COLO668 (cell line): ENCODE measurements around the gene PCCA.
A peak's percentile ranks its signal among the peaks of the same experiment; 100 is the strongest.
"Not testable (repeated sequence)": the region's sequence is repeated elsewhere in the genome, so short reads cannot be mapped to it uniquely, and the experiment has no call there.

ENCODE experiments used
- DNase-seq: peaks from one replicate; lab custom pipeline; 2025; ENCODE audit not compliant: unreplicated experiment; lab: John Stamatoyannopoulos, UW

The PCCA gene

DNA sequence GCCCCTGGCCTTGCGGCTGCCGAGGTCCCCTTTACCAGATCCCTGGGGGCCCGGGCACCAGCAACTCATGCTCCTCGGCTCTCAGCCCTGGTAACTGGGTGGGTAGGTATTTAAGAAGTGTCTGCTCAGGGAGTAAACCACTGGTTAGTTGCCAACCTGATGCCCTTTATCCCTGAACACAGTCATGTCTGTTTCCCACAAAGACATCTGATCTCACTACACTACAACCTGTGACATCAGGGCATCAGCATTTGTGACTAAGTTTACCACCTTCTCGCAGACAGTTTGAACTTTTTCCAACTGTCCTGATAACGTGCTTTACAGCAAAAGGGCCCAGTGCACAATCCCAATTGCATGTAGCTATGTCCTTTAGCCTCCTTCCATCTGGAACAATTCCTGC, 477.6 kb downstream of the PCCA start:
- DNase-seq, result no peak

DNA sequence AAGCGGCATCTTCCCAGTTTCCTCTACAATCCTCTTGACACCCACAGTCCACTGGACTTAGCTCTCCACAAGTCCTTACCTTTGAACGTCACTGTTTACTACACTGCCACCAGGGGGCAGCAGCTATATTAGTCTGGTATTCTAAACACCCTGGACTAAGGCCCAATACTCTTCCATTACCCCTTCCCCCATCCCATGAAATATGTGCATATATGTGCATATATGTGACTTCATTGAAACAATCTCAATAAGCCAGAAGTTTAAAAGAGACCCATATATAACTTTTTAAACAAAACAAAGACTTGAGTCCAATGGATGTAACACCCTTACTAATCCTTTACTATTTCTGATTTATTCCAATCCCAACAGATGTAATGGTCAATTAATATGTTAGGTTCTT, 484.2 kb downstream of the PCCA start:
- DNase-seq, result peak; percentile 91

DNA sequence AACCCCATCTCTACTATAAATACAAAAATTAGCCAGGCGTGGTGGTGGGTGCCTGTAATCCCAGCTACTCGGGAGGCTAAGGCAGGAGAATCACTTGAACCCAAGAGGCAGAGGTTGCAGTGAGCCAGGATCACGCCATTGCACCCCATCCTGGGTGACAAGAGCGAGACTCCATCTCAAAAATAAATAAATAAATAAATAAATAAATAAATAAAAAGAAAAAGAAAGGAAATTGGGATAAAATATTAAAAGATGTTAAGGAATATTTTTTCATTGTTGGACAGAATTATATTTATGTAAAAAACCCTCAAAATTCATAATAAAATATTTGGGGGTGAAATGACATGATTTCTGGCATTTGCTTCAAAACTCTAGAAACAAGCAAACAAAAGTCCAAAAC, 488.3 kb downstream of the PCCA start:
- DNase-seq, result not testable (repeated sequence)
